Occipital lobe (tissue), 2 donors: ENCODE results near the gene CARMIL3. TPM values are rescaled to one million over a fixed set of nuclear protein-coding genes. Genes with fewer than 3 reads are reported as not detected.
A peak's percentile ranks its signal among the peaks of the same experiment; 100 is the strongest.
"Not testable (repeated sequence)": the region's sequence is repeated elsewhere in the genome, so short reads cannot be mapped to it uniquely, and the experiment has no call there.

Experiments
- DNase-seq: peaks from one replicate; lab custom pipeline; 2025; lab: John Stamatoyannopoulos, UW
- total RNA-seq: library from RNA; depleted of rRNA; stranded (reverse); fragments of >200 nt; gene quantifications from one replicate; pipeline ENCODE4 v1.2.3, GENCODE V29; 2014

The CARMIL3 gene
- total RNA-seq, 1 donor from 2014 or later = 24.2 TPM

DNA sequence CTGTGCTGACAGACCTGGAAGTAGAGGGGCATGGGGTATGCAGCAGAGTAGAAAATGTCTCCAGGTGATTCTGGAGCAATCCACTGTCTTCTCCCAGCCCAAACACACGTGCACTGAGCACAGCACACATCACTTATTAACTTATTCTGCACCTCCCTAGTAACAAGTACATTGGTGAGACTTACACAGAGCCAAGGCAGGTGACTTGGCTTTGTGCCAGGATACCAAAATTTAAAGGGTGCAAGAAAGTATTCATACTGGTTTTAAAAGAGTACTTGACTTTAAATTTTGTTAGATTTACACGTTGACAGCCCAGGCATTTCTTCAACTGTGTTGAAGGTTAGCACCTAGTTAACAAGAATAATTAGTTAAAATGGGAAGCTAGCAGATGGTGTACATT lies 11.1 kb upstream of the CARMIL3 start:
- DNase-seq = no peak

DNA sequence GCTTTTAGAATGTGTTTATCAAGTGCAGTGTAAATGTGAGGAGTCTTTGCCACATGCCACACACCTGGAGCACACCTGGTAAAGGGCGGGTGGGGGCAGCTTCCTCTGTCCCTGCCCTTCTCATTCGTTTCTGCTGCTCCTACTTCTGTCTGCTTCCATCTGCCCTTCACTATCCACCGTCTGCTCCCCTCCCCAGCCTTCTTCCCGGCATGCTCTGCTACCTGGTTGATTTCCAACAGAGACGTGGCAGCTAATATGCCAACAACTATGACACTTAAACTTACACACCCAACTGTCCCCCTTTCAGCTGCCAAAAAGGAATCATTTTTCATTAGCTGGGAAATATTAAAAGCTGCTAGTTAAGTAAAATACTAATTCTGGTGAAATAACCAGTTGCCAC lies 9.1 kb upstream of the CARMIL3 start:
- no peak for DNase-seq

DNA sequence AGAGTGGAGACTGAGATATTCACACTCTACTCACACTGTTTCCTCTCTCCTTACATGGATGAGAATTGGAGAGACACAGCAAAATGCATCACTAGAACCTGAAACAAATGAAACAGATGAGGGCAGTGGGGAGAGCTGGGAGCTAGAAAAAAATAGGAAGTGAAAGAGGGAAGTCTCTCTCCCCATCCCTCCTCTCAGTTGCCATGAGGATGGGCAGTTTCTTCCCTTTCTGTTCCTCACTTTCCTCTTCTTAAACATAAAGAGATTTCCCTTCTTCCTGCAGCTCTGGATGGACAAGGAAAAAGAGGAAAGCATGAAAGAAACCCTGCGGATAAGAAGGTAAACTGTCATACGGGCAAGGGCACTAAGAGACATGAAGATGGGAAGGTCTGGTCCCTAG lies 2.8 kb upstream of the CARMIL3 start:
- not testable (repeated sequence) for DNase-seq

DNA sequence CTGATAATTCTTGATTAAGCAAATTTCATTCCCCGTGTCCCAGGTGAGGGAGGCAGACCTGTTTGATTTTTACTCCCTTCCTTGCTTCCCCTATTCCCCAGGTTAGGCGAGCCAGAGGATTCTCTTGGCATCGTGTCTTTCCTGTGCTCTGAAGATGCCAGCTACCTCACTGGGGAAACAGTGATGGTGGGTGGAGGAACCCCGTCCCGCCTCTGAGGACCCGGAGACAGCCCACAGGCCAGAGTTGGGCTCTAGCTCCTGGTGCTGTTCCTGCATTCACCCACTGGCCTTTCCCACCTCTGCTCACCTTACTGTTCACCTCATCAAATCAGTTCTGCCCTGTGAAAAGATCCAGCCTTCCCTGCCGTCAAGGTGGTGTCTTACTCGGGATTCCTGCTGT lies 1.1 kb upstream of the CARMIL3 start:
- not testable (repeated sequence) for DNase-seq

DNA sequence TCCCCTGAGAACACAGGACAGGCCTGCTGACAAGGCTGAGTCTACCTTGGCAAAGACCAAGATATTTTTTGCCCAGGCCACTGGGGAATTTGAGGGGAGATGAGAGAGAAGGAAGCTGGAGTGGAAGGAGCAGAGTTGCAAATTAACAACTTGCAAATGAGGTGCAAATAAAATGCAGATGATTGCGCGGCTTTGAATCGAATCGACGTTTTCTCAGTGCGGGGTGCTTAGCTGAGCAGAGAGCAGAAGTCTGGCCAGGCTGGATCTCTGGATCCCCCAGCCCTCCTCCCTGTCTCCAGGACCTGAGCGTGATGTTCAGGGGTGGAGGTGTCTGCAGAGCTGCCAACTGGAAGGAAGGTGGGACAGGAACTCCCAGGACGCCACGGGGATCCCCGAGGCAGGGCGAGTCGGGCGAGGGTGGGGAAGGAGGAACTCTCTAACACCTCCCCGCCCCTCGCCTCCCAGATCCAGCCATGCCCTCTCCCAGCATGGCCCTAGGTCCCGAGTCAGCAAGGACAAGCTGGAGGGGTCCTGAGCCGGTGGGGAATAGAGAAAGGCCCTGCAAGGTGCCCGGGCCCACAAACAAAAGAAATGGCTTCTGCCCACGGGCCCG lies 527 bp upstream of the CARMIL3 start:
- DNase-seq = peak; percentile 10

DNA sequence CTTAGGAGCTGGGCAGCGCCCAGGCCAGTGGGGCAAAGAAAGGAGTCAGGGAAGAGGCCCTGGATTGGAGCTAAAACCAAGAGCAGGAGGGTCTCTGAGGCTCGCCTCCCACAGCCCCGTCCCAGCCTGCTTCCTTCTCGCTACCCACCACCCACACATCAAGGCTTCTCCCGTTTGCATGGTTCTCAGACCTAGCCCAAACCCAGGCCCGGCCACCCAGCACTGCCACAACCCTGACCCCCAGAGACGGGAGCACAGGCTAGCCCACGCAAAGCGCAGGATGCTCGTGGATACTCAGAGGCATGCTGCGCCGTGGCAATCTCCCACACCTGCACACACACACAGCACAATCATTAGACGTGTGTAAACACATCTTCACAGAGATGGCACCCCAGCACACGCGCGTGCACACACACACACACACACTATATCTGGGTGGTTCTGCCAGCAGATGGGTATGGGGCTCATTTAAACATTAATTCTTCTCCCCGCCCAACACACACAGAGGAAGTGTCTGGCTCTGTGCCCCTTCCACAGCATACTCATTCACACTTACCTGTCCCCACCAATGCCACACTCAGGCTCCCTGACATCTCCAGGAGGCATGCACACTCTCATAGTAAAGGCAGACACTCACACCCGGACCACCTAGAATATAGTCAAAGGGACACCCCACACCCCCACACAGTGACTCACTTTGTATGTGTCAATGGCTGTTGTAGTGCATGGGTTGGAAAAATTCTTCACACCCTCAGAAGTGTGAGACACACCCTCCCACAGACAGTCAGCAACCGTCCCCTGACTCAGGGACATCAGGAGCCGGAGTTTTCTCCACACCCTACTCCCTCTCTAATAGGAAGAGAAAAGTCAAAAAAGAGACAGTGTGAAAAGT lies 1.1 kb downstream of the CARMIL3 start:
- DNase-seq = peak; percentile 31

DNA sequence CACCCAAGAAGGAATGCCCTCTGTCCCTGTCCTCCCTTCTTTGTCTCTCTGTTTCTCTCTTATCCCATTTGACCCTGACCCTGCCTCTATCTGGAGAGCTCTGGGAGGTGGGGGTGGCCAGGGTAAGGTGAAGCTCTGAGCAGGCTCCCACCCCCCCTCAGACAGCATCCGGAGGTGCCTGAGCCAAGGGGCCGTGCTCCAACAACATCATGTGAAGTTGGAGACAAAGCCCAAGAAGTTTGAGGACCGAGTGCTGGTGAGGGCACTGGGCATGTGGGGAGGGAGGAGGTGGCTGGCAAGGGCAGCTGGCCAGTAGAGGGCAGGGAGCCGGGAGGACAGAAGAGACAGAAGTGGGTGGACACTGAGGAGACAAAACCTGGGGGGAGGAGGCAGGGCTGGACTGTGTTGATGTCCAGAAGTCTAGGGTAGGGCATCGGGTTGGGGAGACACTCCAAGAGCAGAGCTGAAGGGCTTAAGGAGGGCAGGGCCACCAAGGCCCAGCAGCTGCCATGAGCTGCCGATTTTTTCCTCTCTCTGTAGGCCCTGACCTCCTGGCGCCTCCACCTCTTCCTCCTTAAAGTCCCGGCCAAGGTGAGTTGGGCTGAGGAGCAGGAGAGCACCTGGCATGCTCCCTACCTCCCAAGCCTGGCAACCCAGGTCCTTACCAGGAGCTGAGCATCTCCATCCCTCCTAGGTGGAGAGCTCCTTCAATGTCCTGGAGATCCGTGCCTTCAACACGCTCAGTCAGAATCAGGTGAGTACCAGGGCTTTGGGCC lies 1.9 kb downstream of the CARMIL3 start:
- no peak for DNase-seq

DNA sequence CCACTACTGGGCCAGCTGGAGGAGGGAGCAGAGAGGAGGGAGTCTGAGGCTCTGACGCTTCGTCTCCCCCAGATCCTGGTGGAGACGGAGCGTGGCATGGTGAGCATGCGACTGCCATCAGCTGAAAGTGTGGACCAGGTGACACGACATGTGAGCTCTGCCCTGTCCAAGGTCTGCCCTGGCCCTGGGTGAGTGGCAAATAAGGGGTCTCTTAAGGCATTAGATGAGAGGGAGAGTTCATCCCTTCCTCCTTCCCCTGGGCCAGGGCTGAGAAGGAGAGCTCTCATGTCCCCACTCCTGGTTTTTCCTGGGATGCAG lies 2.5 kb downstream of the CARMIL3 start:
- no peak for DNase-seq

DNA sequence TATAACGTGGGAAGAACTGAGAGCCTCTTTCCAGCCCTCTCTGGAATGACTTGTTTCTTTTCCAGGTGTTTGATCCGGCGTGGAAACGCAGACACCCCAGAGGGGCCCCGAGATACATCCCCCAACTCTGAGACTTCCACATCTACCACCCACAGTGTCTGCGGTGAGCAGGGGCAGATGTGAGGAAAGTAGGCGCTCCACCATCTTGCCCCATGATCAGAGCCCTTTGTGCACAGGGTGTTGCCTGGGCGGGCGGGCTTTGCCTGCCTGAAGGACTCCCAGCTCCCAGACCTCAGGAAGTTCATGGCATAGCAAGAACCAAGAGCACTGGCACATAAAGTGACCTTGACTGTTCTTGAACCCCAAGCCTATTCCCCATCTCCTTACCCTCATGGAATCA lies 2.8 kb downstream of the CARMIL3 start:
- DNase-seq = no peak

DNA sequence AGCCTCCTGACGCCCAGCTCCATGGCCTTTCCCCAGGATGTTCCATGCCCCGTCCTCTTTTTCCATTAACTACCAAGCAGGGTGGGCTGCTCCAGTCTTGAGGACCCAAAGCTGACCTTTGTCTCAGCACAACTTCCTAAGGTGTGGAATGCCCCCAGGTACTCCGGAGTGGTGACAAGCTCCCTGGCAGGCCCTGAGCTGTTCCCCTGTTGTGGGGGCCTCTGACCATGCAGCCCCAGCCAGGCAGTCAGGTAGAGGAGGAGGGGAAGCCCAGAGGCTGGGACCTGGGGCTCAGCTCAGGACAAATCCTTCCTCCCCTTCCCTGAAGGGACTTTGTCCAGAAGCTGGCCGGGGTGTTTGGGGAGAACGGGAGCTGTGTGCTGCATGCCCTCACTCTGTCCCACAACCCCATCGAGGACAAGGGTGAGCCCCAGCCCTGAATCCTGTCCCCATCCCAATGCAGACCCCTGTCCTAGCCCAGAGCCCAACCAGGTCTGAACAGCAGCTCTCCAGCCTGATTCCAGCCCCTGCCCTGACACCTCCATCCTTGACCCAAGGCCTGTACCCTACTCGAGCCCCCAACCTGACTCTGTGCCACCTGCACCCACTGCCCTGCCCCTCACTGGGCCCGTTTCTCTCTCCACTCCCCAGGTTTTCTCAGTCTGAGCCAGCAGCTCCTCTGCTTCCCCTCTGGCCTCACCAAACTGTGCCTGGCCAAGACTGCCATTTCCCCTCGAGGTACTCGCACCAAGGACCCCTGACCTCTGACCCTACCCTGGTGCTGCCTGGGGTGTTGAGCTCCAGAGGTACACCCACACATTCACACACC lies 4.4 kb downstream of the CARMIL3 start:
- DNase-seq = no peak

DNA sequence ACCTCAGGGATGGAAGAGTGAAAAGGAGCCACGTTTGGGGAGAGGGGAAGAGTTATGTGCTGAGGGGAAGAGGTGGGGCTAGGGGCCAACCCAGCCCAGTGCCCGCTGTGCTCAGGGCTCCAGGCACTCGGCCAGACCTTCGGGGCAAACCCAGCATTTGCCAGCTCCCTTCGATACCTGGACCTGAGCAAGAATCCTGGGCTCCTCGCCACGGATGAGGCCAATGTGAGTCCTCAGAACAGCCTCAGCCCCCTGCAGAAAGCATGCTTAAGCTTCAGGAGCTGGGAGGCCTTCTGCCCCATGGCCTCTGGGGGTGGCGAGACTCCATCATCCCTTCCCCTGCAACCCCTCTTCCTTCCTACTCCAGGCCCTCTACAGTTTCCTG lies 5.0 kb downstream of the CARMIL3 start:
- no peak for DNase-seq

DNA sequence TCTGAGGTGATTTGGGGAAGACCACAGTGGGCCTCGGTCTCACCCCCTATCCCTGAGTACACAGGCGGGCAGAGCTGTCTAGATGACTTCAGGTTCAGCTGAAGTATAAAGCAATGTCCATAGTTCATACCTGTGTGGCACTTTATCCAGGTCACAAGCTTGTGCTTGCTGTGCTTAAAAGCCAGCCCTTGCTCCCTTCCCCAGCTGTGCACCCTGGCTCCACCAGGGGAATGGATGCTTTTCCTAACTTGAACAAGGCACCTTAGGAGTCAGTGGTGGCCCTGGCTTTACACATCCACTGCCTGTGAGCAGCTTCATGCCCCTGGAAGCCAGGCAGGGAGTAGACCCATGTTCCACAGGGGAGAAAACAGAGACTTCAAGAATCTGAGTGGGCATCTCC lies 5.5 kb downstream of the CARMIL3 start:
- DNase-seq = no peak

DNA sequence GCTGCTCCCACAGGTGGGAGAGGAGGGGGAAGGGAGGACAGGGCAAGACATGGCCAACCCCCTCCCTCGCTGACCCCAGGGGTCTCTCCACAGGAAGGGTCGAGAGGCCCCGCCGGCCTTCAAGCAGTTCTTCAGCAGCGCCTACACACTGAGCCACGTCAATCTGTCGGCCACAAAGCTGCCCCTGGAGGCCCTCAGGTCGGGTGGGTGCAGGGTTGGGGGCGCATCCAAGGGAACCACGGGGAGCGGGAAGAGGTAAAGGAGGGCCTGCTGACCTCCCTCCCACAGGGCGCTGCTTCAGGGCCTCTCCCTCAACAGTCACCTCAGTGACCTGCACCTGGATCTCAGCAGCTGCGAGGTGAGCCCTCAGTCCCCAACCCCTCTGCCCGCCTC lies 6.1 kb downstream of the CARMIL3 start:
- DNase-seq = no peak

DNA sequence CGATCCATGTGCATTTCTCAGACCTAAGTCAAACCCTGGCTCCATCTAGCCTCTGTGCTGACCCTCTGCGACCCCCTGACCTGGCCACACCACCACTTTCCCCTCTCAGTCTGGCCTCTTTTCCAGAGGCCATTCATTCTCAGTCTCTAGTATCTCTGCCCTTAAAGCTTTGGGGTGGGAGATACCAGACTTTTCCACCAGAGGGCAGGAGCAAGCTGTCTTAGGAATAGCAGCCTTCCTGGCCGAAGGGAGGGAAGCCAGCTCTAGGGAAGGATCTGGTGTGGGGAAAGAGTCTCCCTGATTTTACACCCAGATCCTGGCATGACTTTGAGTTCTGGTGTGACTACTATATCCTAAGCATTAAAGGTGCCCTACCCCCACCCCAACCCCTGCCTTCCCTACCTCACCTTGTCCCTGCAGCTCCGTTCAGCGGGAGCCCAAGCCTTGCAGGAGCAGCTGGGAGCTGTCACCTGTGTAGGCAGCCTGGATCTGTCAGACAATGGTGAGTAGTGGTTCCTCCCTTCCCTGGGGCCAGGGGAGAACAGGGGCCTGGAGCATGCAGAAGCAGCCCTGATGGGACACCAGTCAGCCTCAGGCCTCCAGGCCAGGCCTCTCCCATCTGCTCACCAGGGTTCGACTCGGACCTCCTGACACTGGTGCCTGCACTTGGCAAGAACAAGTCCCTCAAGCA lies 6.6 kb downstream of the CARMIL3 start:
- DNase-seq = peak; percentile 58

DNA sequence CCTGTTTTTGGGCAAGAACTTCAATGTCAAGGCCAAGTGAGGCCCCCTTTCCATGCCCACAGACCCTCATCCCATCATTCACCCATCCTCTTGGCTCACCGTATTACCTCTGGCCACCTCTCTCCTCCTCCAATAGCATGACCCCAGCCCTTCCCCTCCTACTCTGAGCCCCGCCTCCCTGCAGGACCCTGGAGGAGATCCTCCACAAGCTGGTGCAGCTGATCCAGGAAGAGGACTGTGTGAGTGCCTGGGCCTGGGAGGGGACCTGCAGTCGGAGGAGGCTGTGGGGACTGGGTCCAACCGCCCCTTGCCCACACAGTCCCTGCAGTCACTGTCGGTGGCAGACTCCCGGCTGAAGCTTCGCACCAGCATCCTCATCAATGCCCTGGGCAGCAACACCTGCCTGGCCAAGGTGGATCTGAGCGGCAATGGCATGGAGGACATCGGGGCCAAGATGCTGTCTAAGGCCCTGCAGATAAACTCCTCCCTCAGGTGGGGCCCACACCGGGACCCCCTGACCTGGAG lies 7.2 kb downstream of the CARMIL3 start:
- no peak for DNase-seq

DNA sequence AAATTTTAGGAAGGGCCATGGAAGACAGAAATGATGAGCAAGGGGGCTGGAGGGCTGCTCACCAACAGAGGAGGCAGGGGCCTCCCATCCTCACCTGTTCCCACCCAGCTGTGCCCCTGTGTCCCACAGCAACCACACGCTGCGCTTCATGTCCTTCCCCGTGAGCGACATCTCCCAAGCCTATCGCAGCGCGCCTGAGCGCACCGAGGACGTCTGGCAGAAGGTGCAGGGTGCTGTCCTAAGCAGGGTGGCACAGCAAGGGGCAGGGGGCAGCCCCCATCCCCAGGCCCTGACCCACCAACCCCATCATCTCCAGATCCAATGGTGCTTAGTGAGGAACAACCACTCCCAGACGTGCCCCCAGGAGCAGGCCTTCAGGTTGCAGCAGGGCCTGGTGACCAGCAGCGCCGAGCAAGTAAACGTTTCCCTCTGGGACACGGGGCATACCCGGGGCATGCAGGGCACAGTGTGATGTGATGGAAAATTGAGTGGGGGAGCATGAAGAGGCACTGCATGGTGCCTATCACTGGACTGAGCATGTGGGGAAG lies 8.1 kb downstream of the CARMIL3 start:
- no peak for DNase-seq

DNA sequence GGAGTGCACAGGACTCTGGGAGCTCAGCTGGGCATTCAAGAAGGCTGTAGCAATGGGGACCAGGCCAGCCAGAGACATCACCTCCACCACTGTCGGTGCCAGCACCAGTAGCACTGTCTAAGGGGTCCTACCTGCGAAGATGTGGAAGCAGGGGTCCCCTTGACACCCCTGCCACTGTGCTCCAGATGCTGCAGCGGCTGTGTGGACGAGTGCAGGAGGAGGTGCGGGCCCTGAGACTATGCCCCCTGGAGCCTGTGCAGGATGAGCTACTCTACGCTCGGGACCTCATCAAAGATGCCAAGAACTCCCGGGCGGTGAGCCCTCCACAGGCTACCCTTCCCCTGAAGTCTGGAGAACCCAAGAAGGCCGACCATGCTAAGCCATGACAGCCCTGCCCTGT lies 8.6 kb downstream of the CARMIL3 start:
- DNase-seq = no peak

DNA sequence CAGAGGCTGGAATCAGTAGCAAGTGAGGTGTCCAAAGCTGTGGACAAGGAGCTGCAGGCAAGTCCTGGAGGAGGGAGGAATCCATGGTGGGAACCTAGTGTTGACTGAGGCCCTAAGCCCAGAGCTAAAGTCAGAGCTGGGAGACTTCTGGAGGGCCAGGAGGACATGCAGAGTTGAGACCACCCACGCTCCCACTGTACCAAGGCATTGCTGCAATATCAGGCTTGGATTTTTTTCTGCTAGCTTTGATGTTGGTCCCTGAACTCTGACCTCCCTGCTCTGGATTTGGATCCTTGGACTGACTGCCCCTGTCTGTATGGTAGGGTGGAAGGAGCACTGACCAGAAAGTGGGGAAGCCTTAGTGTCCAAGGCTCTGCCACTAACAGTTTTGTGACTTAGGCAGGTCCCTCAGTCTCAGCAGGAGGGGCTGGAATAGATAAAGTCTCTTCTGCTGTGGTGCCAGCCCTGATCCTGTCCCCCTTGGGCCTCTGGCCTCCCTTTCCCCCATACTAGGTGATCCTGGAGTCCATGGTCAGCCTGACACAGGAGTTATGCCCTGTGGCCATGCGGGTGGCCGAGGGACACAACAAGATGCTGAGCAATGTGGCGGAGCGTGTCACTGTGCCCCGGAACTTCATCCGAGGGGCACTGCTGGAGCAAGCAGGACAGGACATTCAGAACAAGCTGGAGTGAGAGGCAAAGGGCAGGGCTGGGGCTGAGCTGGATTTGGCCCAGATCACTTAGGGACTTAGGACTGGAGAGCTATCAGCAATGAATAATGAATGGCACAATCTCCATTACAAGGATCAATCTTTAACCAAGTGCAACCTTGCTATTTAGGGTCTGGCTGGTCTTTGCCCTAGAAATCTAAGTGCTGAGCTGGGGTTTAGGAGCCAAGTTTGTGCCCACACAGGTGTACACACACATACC lies 9.4 kb downstream of the CARMIL3 start:
- DNase-seq = no peak

DNA sequence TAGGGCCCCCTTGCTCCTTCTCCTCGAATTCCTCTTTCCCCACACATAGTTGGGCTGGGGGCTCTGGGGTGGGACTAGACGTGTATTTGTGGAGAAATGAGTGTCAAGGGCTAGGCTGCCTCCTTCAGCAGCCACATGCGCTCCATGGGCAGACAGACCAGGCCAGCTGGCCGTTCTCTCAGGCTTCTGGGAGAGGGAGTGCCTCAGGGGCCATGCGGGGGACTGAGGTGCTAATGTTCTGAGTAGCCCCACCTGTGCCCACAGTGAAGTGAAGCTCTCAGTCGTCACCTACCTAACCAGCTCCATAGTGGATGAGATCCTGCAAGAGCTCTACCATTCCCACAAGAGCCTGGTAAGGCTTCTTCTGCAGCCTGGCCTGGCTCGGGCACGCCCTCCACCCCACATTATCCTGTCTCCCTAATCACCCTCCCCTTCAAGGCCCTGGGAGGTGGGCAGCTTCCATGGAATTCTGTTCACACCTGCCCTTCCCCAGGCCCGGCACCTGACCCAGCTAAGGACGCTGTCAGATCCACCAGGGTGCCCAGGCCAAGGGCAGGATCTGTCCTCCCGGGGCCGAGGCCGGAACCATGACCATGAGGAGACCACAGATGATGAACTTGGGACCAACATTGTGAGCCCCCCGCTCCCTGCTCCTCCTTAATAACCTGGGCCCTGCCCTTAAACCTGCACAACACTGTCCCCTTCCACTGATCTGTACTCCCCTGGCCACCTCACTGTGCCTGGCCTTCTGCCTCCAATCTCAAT lies 10.6 kb downstream of the CARMIL3 start:
- no peak for DNase-seq
